Measurements from ENCODE around the gene SH2D1A.
"Not testable (repeated sequence)": the region's sequence is repeated elsewhere in the genome, so short reads cannot be mapped to it uniquely, and the experiment has no call there.

SH2D1A gene

DNA sequence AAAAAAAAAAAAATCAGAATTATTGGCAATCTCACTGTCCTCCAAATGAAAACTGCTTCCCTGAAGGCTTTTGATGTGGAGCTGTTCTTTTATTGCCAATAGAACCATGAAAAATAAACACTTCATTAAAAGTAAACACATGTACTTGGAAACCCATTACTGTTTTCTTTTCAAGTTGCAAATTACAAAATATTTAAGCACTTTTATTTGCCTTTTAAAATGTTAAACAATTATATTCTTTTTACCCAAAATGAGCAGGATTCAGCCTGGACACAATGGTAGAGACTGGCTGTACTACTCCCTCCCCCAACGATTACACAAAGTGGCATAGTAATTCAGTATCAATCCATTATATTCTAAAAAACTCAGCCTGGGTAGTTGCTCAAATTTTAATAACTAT, 60.9 kb downstream of the SH2D1A start:
- CTCF ChIA-PET: interaction anchor here (0.6 to 1.7 kb wide), 5 partner anchors 539 to 773 kb away, joined by 3 to 6 read pairs (median 4); no protein-coding TSS in a partner anchor

DNA sequence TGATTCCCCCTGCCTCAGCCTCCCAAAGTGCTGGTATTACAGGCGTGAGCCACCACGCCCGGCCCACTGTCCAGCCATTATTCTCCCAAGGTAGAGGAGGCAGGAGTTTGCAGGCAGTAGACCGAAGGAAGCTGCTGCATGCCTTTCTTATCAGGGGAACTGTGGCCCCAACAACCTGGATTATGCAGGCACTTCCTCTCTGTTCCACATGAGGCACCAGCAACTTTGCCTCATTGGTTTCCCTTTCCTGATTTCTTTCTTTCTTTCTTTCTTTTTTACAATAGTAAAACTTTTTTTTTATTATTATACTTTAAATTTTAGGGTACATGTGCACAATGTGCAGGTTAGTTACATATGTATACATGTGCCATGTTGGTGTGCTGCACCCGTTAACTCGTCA, 62.0 kb downstream of the SH2D1A start:
- H3K27ac ChIP-seq; POLR2A ChIA-PET (ENCODE audit: low non-redundant PET); DNase-seq (ENCODE audit: low spot score): not testable (repeated sequence)
- CTCF ChIA-PET: interaction anchor here (0.9 kb wide), 1 partner anchor 724 kb away, joined by 4 read pairs; no protein-coding TSS in a partner anchor

More for the DNA sequence above, 60.9 kb downstream of the SH2D1A start:
- DNase-seq (ENCODE audit: low spot score): no peak
- no peak overlapping the region for H3K27ac ChIP-seq
- TF ChIP-seq, protein P1, sequence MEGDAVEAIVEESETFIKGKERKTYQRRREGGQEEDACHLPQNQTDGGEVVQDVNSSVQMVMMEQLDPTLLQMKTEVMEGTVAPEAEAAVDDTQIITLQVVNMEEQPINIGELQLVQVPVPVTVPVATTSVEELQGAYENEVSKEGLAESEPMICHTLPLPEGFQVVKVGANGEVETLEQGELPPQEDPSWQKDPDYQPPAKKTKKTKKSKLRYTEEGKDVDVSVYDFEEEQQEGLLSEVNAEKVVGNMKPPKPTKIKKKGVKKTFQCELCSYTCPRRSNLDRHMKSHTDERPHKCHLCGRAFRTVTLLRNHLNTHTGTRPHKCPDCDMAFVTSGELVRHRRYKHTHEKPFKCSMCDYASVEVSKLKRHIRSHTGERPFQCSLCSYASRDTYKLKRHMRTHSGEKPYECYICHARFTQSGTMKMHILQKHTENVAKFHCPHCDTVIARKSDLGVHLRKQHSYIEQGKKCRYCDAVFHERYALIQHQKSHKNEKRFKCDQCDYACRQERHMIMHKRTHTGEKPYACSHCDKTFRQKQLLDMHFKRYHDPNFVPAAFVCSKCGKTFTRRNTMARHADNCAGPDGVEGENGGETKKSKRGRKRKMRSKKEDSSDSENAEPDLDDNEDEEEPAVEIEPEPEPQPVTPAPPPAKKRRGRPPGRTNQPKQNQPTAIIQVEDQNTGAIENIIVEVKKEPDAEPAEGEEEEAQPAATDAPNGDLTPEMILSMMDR (conservative IDR thresholded peaks at IDR 0.05; ENCODE audit: low read depth): no peak
- POLR2A ChIA-PET (ENCODE audit: low non-redundant PET): no interaction called here

DNA sequence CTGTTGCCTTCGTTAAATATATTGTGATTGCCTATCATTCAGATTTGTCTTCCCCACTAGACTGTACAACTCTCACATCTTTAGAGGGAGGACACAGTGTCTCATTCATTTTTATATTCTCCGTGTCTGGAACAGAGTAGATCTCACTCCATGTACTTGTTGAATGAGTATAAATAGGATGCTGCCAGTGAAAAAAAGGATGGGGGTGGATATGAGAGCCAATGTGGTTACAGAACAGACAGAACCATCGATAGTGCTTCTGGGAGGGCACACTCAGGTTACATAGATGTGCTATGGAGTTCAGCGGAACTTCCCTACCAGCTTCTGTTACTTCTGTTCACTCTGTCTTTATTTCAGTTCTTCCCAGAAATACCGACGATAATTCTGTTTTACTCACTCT, 66.9 kb downstream of the SH2D1A start:
- ChIA-PET CTCF (no interaction called here), POLR2A (ENCODE audit: low non-redundant PET) (no interaction called here)
- no peak for DNase-seq (ENCODE audit: low spot score)
- TF ChIP-seq, protein P1 (conservative IDR thresholded peaks at IDR 0.05; ENCODE audit: low read depth): no peak
- no peak overlapping the region for H3K27ac ChIP-seq

DNA sequence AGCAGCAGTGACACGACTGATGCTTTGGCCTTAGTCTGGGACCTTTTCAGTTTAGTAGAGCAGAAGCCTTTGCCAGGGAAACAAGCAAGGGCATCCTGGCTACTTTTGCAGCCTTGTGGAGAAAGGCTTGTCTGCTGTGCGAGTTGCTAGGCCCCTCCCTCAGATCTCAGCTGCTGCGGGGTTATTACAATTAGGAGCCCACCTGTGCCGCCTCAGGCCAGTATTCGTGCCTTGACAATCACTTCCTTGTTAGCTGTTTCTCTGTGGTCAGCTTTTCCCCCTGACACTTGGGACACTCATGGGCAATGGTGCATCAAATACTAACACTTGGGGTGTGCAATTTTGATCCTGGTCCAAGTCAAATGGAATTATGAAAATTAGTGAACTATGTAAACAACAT, 67.9 kb downstream of the SH2D1A start:
- TF ChIP-seq, protein P1 (conservative IDR thresholded peaks at IDR 0.05; ENCODE audit: low read depth): no peak
- CTCF ChIA-PET: no interaction called here
- POLR2A ChIA-PET (ENCODE audit: low non-redundant PET): no interaction called here
- H3K27ac ChIP-seq: no peak overlapping the region
- DNase-seq (ENCODE audit: low spot score): no peak

DNA sequence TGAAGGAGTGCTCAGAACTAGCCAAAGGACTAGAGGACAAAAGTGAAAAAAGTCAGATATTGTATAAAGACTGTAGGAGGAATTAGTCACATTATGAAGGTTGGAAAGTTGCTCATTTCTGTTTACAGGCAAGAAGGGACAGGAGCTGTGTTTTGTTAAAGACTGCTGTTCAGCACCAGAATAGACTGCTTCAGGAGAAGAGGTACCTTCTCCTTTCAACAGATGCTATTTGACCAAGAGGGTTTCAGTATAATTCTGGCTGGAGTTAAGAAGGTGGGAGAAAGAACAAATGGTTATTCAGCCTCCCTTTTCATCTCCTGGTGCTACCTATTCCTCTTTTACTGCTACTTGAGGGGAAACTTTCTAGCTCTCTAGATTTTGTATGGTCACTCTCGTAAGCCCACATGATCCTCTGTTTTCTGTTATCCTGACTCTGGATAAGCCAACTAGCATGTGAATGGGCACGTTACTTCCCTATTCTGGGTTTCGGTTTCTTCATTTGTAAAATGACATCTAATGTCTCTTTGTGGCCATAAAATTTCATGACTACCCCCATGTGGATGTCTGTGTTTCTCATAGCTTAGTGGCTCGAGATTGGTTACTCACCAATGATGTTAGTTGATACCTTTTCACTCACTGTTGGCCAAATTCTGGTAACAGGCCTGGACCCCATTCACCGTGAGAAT, 68.9 kb downstream of the SH2D1A start:
- no peak for DNase-seq (ENCODE audit: low spot score)
- TF ChIP-seq, protein P1 (conservative IDR thresholded peaks at IDR 0.05; ENCODE audit: low read depth): no peak
- CTCF ChIA-PET: no interaction called here
- POLR2A ChIA-PET (ENCODE audit: low non-redundant PET): no interaction called here
- no peak overlapping the region for H3K27ac ChIP-seq

DNA sequence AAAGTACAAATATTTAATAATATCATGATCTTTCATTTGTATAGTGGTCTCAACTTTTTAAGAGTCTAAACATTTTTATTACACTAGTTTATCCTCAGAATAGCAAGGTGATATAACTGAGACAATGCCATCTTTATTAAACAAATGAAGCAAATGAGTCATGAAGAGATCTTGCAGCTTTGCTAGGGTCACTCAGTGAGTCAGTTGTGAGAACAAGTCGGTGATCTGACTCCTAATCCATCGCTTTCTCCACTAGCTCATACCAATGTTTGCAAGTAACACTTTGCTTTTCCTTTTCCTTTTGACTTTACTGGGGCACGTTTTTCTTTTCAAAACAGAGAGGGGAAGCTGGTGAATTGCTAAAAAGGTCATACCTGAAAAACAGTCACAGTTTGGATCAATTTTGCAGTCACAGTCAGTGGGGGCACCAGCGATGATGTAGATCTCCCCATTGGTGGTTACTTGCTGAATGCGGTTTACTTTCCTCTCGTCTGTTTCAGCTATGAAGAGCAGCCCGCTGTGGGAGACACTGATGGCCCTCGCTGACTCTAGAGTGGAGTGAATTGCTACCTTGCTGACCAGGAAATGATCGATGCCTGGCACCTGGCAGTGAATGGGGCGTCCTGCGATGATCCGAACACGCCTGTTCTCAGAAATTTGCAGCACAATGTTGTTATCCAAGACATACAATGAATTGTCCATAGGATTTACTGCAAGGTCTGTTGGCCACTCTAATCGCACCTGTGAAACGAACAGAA, 75.7 kb downstream of the SH2D1A start:
- TF ChIP-seq, protein P1 (conservative IDR thresholded peaks at IDR 0.05; ENCODE audit: low read depth): no peak
- peak; percentile 0 for DNase-seq (ENCODE audit: low spot score)
- ChIA-PET POLR2A (ENCODE audit: low non-redundant PET) (no interaction called here), CTCF (no interaction called here)
- no peak overlapping the region for H3K27ac ChIP-seq

Data from RWPE1 (cell line).